CD14-positive monocyte (primary cell): ENCODE results near the gene DCDC2. TPM values are rescaled to one million over a fixed set of nuclear protein-coding genes. Genes with fewer than 3 reads are reported as not detected.

Experiments
- DNase-seq, 3 donors: peaks; one replicate each; pipeline ENCODE4 v3.0.0-alpha.2; 2011 to 2022
- H2AFZ ChIP-seq: 2 replicates; pipeline ENCODE4 v1.6.0; 2012; ENCODE audit warnings: mild to moderate bottlenecking, low read depth, low read length, inconsistent platforms; ENCODE audit not compliant: insufficient read depth, poor library complexity, severe bottlenecking
- H3K27ac ChIP-seq, 2 donors: 1 replicate in 1 of 2; 2 replicates in 1 of 2; pipeline ENCODE4 v1.5.1; 2012 to 2013; ENCODE audit warnings: low read length in 2 of 2, control low read depth in 1 of 2, inconsistent platforms in 1 of 2, low read depth in 1 of 2, mild to moderate bottlenecking in 1 of 2
- H3K27me3 ChIP-seq, 2 donors: one replicate each; pipeline versions ENCODE4 v1.6.0 to v1.6.1; 2011 to 2013; ENCODE audit warnings: low read length in 2 of 2; ENCODE audit not compliant: control insufficient read depth in 2 of 2, insufficient read depth in 2 of 2
- H3K36me3 ChIP-seq, 2 donors: replicated peaks in 1 of 2; 1 replicate in 1 of 2; 2 replicates in 1 of 2; pipeline versions ENCODE4 v1.5.1 to v1.6.1; 2012 to 2013; ENCODE audit warnings: low read length in 2 of 2, control low read depth in 1 of 2, inconsistent platforms in 1 of 2, mild to moderate bottlenecking in 1 of 2; ENCODE audit not compliant: insufficient read depth in 2 of 2, control insufficient read depth in 1 of 2
- H3K4me1 ChIP-seq, 2 donors: 1 replicate in 1 of 2; 2 replicates in 1 of 2; pipeline versions ENCODE4 v1.5.1 to v1.6.1; 2012 to 2013; ENCODE audit warnings: low read length in 2 of 2, control low read depth in 1 of 2, inconsistent platforms in 1 of 2, mild to moderate bottlenecking in 1 of 2, moderate library complexity in 1 of 2; ENCODE audit not compliant: insufficient read depth in 2 of 2, control insufficient read depth in 1 of 2
- H3K4me2 ChIP-seq: replicated peaks from 2 replicates; pipeline ENCODE3; 2012; ENCODE audit warnings: low read length, moderate library complexity, mild to moderate bottlenecking; ENCODE audit not compliant: poor library complexity, severe bottlenecking; ENCODE audit errors: extremely low read depth
- H3K4me3 ChIP-seq, 3 experiments: fragments of 200-600 bp in 1 of 3; sonication (generic) in 1 of 3; replicated peaks in 1 of 3; 1 replicate in 2 of 3; 2 replicates in 1 of 3; pipeline ENCODE4 v1.5.1; 2011 to 2013; ENCODE audit warnings: low read length in 3 of 3, mild to moderate bottlenecking in 3 of 3, control low read depth in 2 of 3, low read depth in 2 of 3, inconsistent platforms in 1 of 3, moderate library complexity in 1 of 3
- H3K79me2 ChIP-seq: 2 replicates; pipeline ENCODE4 v1.6.0; 2012; ENCODE audit warnings: mild to moderate bottlenecking, control low read depth, inconsistent platforms, low read length, moderate library complexity; ENCODE audit not compliant: insufficient read depth
- H3K9ac ChIP-seq: 2 replicates; pipeline ENCODE4 v1.6.0; 2017; ENCODE audit warnings: low read length, mild to moderate bottlenecking; ENCODE audit not compliant: insufficient read depth, poor library complexity, severe bottlenecking
- H3K9me3 ChIP-seq, 2 donors: replicated peaks in 1 of 2; 1 replicate in 1 of 2; 2 replicates in 1 of 2; pipeline versions ENCODE4 v1.5.1 to v1.6.1; 2012 to 2013; ENCODE audit warnings: low read length in 2 of 2, control low read depth in 1 of 2; ENCODE audit not compliant: control insufficient read depth in 1 of 2, insufficient read depth in 1 of 2
- H4K20me1 ChIP-seq: 2 replicates; pipeline ENCODE4 v1.6.0; 2012; ENCODE audit warnings: mild to moderate bottlenecking, low read length, control low read depth, moderate library complexity; ENCODE audit not compliant: insufficient read depth
- H3K27ac Mint-ChIP-seq, 7 donors: one replicate each; pipeline ENCODE4 v1.8.0; 2020; ENCODE audit warnings: mild to moderate bottlenecking in 7 of 7, mixed read lengths in 7 of 7, moderate library complexity in 6 of 7, inconsistent platforms in 2 of 7
- H3K27me3 Mint-ChIP-seq, 3 donors: one replicate each; pipeline ENCODE4 v1.8.0; 2021 to 2022; ENCODE audit warnings: low read depth in 3 of 3, mild to moderate bottlenecking in 3 of 3, mixed read lengths in 3 of 3, moderate library complexity in 3 of 3, inconsistent platforms in 1 of 3
- H3K36me3 Mint-ChIP-seq, 2 donors: one replicate each; pipeline ENCODE4 v1.8.0; 2020; ENCODE audit warnings: mixed read lengths in 2 of 2, inconsistent platforms in 1 of 2, mild to moderate bottlenecking in 1 of 2
- H3K4me1 Mint-ChIP-seq: one replicate; pipeline ENCODE4 v1.8.0; 2020; ENCODE audit warnings: mild to moderate bottlenecking, mixed read lengths
- H3K4me3 Mint-ChIP-seq, 2 donors: one replicate each; pipeline ENCODE4 v1.8.0; 2020; ENCODE audit warnings: mild to moderate bottlenecking in 2 of 2, mixed read lengths in 2 of 2, moderate library complexity in 1 of 2
- H3K9me3 Mint-ChIP-seq, 7 donors: one replicate each; pipeline ENCODE4 v1.8.0; 2020 to 2022; ENCODE audit warnings: mixed read lengths in 7 of 7, mild to moderate bottlenecking in 6 of 7, moderate library complexity in 6 of 7, inconsistent platforms in 2 of 7
- WGBS: methylation state at CpG from one replicate; pipeline ENCODE4 v1.1.5; 2013; ENCODE audit warnings: missing lambda C conversion rate; ENCODE audit not compliant: insufficient coverage; 5-methylcytosine and 5-hydroxymethylcytosine counted together
- intact Hi-C, 2 donors: fragments of 100-400 bp; cut with micrococcal nuclease; formaldehyde crosslinking; loops; one replicate each; pipeline versions ENCODE4 v1.15.0 to v1.15.1; 2023
- polyA plus RNA-seq, 3 donors: library from polyadenylated mRNA; depleted of rRNA in 1 of 3; unstranded in 2 of 3; stranded (reverse) in 1 of 3; fragments of 300-500 nt in 2 of 3; fragments of >200 nt in 1 of 3; fragmentation: Illumina TruSeq in 2 of 3; gene quantifications; 1 replicate in 2 of 3; 2 replicates in 1 of 3; pipeline ENCODE4 v1.2.3, GENCODE V29; 2012 to 2021
- TF ChIP-seq, protein P1 (sequence below): fragments of 200-600 bp; IDR thresholded peaks from one replicate; pipeline ENCODE4 v1.8.0; 2022; ENCODE audit warnings: antibody characterized with exemption, mild to moderate bottlenecking

DCDC2 gene
- polyA plus RNA-seq, 3 donors, result not detected

DNA sequence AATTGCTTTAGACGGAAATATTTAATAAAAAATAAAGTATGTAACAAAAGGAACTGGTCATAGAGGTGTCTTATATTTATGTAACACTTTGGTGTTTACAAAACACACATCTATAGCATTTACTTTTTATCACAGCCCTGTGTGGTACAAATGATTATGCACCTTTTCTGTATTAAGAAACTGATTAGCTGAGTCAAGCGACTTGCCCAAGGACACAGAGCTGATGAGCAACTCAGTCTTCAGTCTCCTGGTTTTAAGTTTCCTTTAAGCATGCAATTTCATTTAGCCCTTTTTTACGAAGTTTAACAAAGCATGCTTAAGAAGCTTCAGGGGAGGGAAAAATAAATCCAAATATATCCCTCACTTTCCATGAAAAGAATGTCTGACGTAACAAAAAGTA, 2.5 kb downstream of the DCDC2 start:
- DNase-seq, result no peak
- Histone ChIP-seq H3K27ac (no peak overlapping the region), H3K4me2 (no peak overlapping the region), H3K36me3 (no peaks in the 10 kb centered on the region), H3K79me2 (no peaks in the 10 kb centered on the region), H4K20me1 (no peaks in the 10 kb centered on the region), H3K4me1 (peaks cover 16 to 19% of the 10 kb centered on the region in 2 donors), H3K27me3 (peaks cover 21 to 45% of the 10 kb centered on the region in 2 donors), H3K4me3 (no peak overlapping the region), H3K9me3 (peaks cover 0 to 11% of the 10 kb centered on the region in 2 donors), H2AFZ (no peak overlapping the region), H3K9ac (no peak overlapping the region)
- intact Hi-C loops, result no loop called here
- Mint-ChIP-seq H3K27me3 (peaks cover 28 to 39% (median 36%) of the 10 kb centered on the region in 3 donors), H3K4me1 (peaks cover 15% of the 10 kb centered on the region), H3K36me3 (no peaks in the 10 kb centered on the region), H3K27ac (no peak overlapping the region), H3K4me3 (no peak overlapping the region), H3K9me3 (peaks cover 0 to 5% (median 0%) of the 10 kb centered on the region in 7 donors)
- TF ChIP-seq, protein P1, sequence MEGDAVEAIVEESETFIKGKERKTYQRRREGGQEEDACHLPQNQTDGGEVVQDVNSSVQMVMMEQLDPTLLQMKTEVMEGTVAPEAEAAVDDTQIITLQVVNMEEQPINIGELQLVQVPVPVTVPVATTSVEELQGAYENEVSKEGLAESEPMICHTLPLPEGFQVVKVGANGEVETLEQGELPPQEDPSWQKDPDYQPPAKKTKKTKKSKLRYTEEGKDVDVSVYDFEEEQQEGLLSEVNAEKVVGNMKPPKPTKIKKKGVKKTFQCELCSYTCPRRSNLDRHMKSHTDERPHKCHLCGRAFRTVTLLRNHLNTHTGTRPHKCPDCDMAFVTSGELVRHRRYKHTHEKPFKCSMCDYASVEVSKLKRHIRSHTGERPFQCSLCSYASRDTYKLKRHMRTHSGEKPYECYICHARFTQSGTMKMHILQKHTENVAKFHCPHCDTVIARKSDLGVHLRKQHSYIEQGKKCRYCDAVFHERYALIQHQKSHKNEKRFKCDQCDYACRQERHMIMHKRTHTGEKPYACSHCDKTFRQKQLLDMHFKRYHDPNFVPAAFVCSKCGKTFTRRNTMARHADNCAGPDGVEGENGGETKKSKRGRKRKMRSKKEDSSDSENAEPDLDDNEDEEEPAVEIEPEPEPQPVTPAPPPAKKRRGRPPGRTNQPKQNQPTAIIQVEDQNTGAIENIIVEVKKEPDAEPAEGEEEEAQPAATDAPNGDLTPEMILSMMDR, result no peak
- no CpG with 5 or more reads among the region's 4 CpGs for WGBS

GRCh38 chr6:24353861-24354260, 4.0 kb downstream of the DCDC2 start:
- no peak overlapping the region for H2AFZ ChIP-seq
- intact Hi-C loops, result no loop called here
- no peak overlapping the region for H3K9ac ChIP-seq
- peaks cover 0 to 5% (median 0%) of the 10 kb centered on the region in 7 donors for H3K9me3 Mint-ChIP-seq
- no peaks in the 10 kb centered on the region for H3K36me3 ChIP-seq
- H3K79me2 ChIP-seq, result no peaks in the 10 kb centered on the region
- peaks cover 0 to 11% of the 10 kb centered on the region in 2 donors for H3K9me3 ChIP-seq
- H3K4me1 ChIP-seq, result peaks cover 7 to 10% of the 10 kb centered on the region in 2 donors
- H4K20me1 ChIP-seq, result no peaks in the 10 kb centered on the region
- H3K4me3 Mint-ChIP-seq, result no peak overlapping the region
- peaks cover 25 to 34% (median 27%) of the 10 kb centered on the region in 3 donors for H3K27me3 Mint-ChIP-seq
- TF ChIP-seq, protein P1, result no peak
- H3K27me3 ChIP-seq, result peaks cover 21 to 37% of the 10 kb centered on the region in 2 donors
- WGBS, result no CpG with 5 or more reads among the region's 1 CpG
- DNase-seq, result no peak
- no peaks in the 10 kb centered on the region for H3K36me3 Mint-ChIP-seq
- H3K27ac Mint-ChIP-seq, result no peak overlapping the region
- H3K4me1 Mint-ChIP-seq, result peaks cover 8% of the 10 kb centered on the region
- H3K27ac ChIP-seq, result no peak overlapping the region
- no peak overlapping the region for H3K4me2 ChIP-seq
- H3K4me3 ChIP-seq, result no peak overlapping the region
